Neural cell (in vitro differentiated cells): ENCODE measurements around the gene SNRK.

ENCODE experiments used
- CTCF ChIP-seq: fragments of 450-650 bp; IDR thresholded peaks from 2 replicates; pipeline ENCODE4 v1.5.1; 2014; ENCODE audit warnings: antibody characterized with exemption, mild to moderate bottlenecking, moderate library complexity; ENCODE audit not compliant: poor library complexity, severe bottlenecking
- EZH2 ChIP-seq: fragments of 200-600, 300-800 bp; shearing (Covaris generic), sonication (generic); IDR thresholded peaks from 2 replicates; pipeline ENCODE4 v1.6.1; 2014; ENCODE audit warnings: antibody characterized with exemption, low read length, borderline replicate concordance, mild to moderate bottlenecking; ENCODE audit not compliant: insufficient read depth, poor library complexity, severe bottlenecking
- MXI1 ChIP-seq: fragments of 450-650 bp; conservative IDR thresholded peaks from 2 replicates; pipeline ENCODE4 v1.6.1; 2014; ENCODE audit warnings: antibody characterized with exemption, mild to moderate bottlenecking; ENCODE audit not compliant: poor library complexity, severe bottlenecking
- SMC3 ChIP-seq: fragments of 450-650 bp; conservative IDR thresholded peaks from 2 replicates; pipeline ENCODE4 v1.6.1; 2014; ENCODE audit warnings: antibody characterized with exemption, mild to moderate bottlenecking, moderate library complexity; ENCODE audit not compliant: poor library complexity

- TF ChIP-seq CTCF (no peak), EZH2 (no peak), SMC3 (no peak), MXI1 (no peak)
Measured at GRCh38 chr3:43346978-43347749, 60.8 kb downstream of the SNRK start.
